Spleen (tissue), 11 donors: ENCODE results near the gene C1orf226. TPM values are rescaled to one million over a fixed set of nuclear protein-coding genes. Genes with fewer than 3 reads are reported as not detected.

Experiments used
- DNase-seq: peaks from one replicate; pipeline ENCODE4 v3.0.0-alpha.2; 2020
- H3K27ac ChIP-seq, 8 donors: fragments of 200-600 bp; sonication (generic) in 7 of 8; 1 replicate in 4 of 8; 2 replicates in 4 of 8; pipeline versions ENCODE4 v1.5.0 to v1.8.0; 2016 to 2021; ENCODE audit warnings: inconsistent platforms in 4 of 8, mild to moderate bottlenecking in 4 of 8, moderate library complexity in 1 of 8
- H3K27me3 ChIP-seq, 7 donors: fragments of 200-600 bp; sonication (generic) in 6 of 7; replicated peaks in 1 of 7; 1 replicate in 4 of 7; 2 replicates in 3 of 7; pipeline versions ENCODE4 v1.5.0 to v1.8.0; 2016 to 2021; ENCODE audit warnings: inconsistent platforms in 3 of 7, mild to moderate bottlenecking in 1 of 7
- H3K36me3 ChIP-seq, 6 donors: fragments of 200-600 bp; sonication (generic) in 5 of 6; 1 replicate in 4 of 6; 2 replicates in 2 of 6; pipeline versions ENCODE4 v1.5.0 to v1.8.0; 2016 to 2021; ENCODE audit warnings: inconsistent platforms in 2 of 6
- H3K4me1 ChIP-seq, 6 donors: fragments of 200-600 bp; sonication (generic) in 5 of 6; 1 replicate in 3 of 6; 2 replicates in 3 of 6; pipeline versions ENCODE4 v1.5.0 to v1.8.0; 2016 to 2021; ENCODE audit warnings: inconsistent platforms in 3 of 6
- H3K4me3 ChIP-seq, 8 donors: fragments of 200-600 bp; sonication (generic) in 7 of 8; 1 replicate in 4 of 8; 2 replicates in 4 of 8; pipeline versions ENCODE4 v1.5.0 to v1.8.0; 2016 to 2021; ENCODE audit warnings: inconsistent platforms in 4 of 8, mild to moderate bottlenecking in 4 of 8, moderate library complexity in 2 of 8
- H3K9me3 ChIP-seq, 8 donors: fragments of 200-600 bp; sonication (generic) in 7 of 8; 1 replicate in 4 of 8; 2 replicates in 4 of 8; pipeline versions ENCODE4 v1.5.0 to v1.8.0; 2016 to 2021; ENCODE audit warnings: inconsistent platforms in 4 of 8
- CTCF ChIP-seq, 11 experiments: fragments of 200-600 bp in 7 of 11; fragments of 450-650 bp in 4 of 11; sonication (generic) in 4 of 11; IDR thresholded peaks in 8 of 11; conservative IDR thresholded peaks in 3 of 11; 1 replicate in 7 of 11; 2 replicates in 4 of 11; pipeline versions ENCODE4 v1.4.0 to v1.8.0; 2016 to 2021; ENCODE audit warnings: antibody characterized with exemption in 11 of 11, inconsistent platforms in 4 of 11, mild to moderate bottlenecking in 1 of 11
- POLR2A ChIP-seq, 3 donors: fragments of 450-650 bp; IDR thresholded peaks; one replicate each; pipeline ENCODE4 v1.5.1; 2017; ENCODE audit warnings: antibody characterized with exemption in 3 of 3, mild to moderate bottlenecking in 1 of 3
- POLR2AphosphoS5 ChIP-seq, 3 donors: sonication (generic); formaldehyde crosslinking; IDR thresholded peaks; one replicate each; pipeline ENCODE4 v1.5.1; 2017; ENCODE audit warnings: antibody characterized with exemption in 3 of 3
- WGBS, 5 donors: extraction: QIAGEN DNeasy Blood & Tissue Kit in 3 of 5; methylation state at CpG; one replicate each; pipeline versions ENCODE4 v1.1.5 to v1.1.7; 2013 to 2018; 5-methylcytosine and 5-hydroxymethylcytosine counted together
- intact Hi-C: fragments of 100-400 bp; cut with DNase I; formaldehyde crosslinking; loops from one replicate; pipeline ENCODE4 v1.15.0; 2023; ENCODE audit warnings: low total_unique reads
- polyA plus RNA-seq, 3 donors: library from polyadenylated mRNA; stranded (reverse); fragments of 200-250 nt; gene quantifications; one replicate each; pipeline ENCODE4 v1.2.1, GENCODE V29; 2013
- total RNA-seq, 7 donors: library from RNA; depleted of rRNA in 3 of 7; stranded (reverse); fragments of >200 nt in 3 of 7; fragmentation: NEBNext Ultra II Directional in 4 of 7; extraction: Animal tissue kit (Norgen Biotek cat#: 25700) in 4 of 7; gene quantifications; one replicate each; pipeline versions ENCODE4 v1.1.0 to v1.2.1, GENCODE V29; 2016 to 2021
- donor health status: healthy with polysubstance abuse.
- donor health status: DM: no; HTN: no; CAD: no; lungs with moderate emphysema.
- donor health status: DM: no; HTN: no; CAD: no.
- donor health status: Bipolar disorder and iron deficiency.
- donor health status: healthy.
- donor health status: DM: no; HTN: no; CAD: no.
- donor health status: DM: yes; HTN: yes; CAD: no.

Gene C1orf226
- total and polyA plus RNA-seq, 10 donors: 0.09 to 2.4 (median 1.0) TPM

DNA sequence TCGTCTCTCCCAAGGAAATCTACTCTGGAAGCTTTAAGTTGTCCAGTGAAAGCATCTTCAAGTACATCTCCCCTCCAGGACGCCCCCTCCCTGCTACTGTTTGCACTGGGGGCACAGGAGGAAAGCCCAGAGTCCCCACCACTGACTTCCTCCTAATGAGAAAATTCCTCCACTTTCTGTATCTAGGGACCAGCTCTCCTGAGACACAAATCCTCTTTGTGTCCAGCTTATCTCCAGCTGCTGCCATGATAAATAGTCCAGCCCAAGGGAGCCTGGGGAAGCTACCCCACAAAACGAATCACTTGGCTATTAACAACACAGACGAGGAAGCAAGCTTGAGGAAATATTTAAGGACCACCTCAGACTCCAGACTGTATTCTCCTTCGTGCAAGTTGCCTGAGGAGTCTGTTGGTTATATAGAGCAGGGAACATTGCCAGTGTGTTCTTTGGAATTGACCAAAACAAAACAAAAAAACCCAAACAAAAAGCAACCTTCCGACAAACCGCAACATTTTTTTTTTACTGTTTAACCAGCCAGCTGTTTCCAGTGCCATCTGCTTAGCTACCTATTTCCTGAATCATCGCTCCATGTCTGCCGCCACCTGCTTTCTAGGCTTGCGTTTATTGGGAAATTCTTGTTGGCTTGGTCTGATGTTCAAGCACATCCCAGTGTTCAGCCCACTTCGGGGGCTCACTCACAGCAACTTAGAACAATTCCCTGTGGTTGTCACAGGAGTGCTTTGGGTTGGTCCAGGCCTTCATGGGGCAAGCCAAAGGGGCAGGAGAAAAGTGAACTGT lies 7.7 kb downstream of the C1orf226 start:
- Histone ChIP-seq H3K9me3 (no peaks in the 10 kb centered on the region), H3K27ac (no peak overlapping the region), H3K27me3 (peaks cover 0 to 10% (median 0%) of the 10 kb centered on the region in 7 donors), H3K36me3 (no peaks in the 10 kb centered on the region), H3K4me3 (no peak overlapping the region), H3K4me1 (peaks cover 0 to 18% (median 0%) of the 10 kb centered on the region in 6 donors)
- TF ChIP-seq CTCF (IDR thresholded peaks at IDR 0.05 in 8 of 11, conservative IDR thresholded peaks at IDR 0.05 in 3 of 11): no peak
- no peak for TF ChIP-seq POLR2AphosphoS5 (IDR thresholded peaks at IDR 0.05)
- no peak for TF ChIP-seq POLR2A (IDR thresholded peaks at IDR 0.05)
- DNase-seq: no peak
- intact Hi-C loops: no loop called here
- WGBS, 5 donors: 32 to 49% (median 35%) methylated on average over 11 of the region's 11 CpGs

DNA sequence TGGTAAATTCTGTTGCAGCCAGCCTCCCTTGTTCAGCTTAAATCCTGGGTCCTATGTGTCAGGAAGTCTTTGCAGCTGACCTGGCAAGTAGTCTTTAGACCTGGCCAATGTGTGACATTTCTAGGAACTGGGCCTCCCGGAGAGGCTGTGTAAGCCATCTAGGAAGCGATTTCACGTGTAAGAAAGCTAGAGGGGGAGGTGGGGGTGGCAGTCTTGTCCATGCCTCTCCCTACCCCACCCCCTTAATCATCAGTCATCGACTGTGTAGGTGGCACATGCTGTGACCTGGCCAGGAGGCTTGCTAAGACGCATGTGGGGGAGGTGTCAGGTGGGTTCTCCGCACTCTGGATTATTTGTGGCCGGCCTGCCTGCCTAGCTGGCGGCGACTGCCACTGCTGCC lies 8.4 kb downstream of the C1orf226 start:
- Histone ChIP-seq H3K27ac (no peak overlapping the region), H3K4me3 (no peak overlapping the region), H3K27me3 (peaks cover 0 to 14% (median 0%) of the 10 kb centered on the region in 7 donors), H3K36me3 (no peaks in the 10 kb centered on the region), H3K4me1 (peaks cover 0 to 18% (median 0%) of the 10 kb centered on the region in 6 donors), H3K9me3 (no peaks in the 10 kb centered on the region)
- WGBS, 5 donors: 71 to 82% (median 79%) methylated on average over 9 of the region's 9 CpGs
- DNase-seq: no peak
- intact Hi-C loops: no loop called here
- TF ChIP-seq POLR2A (IDR thresholded peaks at IDR 0.05) (no peak), CTCF (IDR thresholded peaks at IDR 0.05 in 8 of 11, conservative IDR thresholded peaks at IDR 0.05 in 3 of 11) (no peak), POLR2AphosphoS5 (IDR thresholded peaks at IDR 0.05) (no peak)

DNA sequence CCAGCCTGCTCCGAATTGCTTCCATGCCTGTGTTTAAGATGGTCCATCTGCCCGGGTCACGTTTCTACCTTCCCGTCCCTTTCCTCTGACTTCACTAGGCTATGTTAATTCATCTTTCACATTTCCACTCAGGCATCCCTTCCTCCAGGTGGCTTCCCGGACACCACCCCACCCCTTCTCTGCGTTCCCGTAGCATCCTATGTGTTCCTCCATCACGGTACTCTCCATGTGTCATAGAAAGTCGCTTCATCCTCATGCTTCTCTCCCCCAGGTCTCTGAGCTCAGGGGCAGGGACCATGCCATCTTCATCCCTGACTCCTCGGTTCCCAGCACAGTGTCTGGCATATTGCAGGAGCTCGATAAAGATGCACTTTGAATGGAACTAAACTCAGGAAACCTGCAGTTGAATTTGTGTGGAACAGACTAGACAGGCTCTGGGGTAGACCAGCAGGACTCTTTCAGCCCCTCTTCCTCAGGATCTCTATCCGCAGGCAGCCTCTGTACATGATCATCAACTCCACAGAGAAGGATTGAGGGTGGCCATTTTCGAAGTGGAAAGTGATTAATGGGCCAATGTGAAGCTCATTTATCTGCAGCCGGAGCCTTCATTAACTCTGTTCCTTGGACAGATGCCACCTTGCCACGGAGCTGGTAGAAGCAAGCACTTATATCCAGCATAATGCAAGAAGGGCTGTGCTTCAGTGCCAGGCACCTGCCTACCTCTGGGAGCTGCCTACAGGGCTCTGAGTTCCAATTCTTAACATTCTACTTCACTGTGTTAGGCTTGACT lies 9.1 kb downstream of the C1orf226 start:
- no peak for TF ChIP-seq POLR2A (IDR thresholded peaks at IDR 0.05)
- no peak for TF ChIP-seq POLR2AphosphoS5 (IDR thresholded peaks at IDR 0.05)
- TF ChIP-seq CTCF (IDR thresholded peaks at IDR 0.05 in 8 of 11, conservative IDR thresholded peaks at IDR 0.05 in 3 of 11): no peak
- peaks cover 0 to 18% (median 0%) of the 10 kb centered on the region in 6 donors for H3K4me1 ChIP-seq
- H3K27me3 ChIP-seq: peaks cover 0 to 15% (median 0%) of the 10 kb centered on the region in 7 donors
- WGBS, 5 donors: 72 to 80% (median 79%) methylated on average over 15 of the region's 15 CpGs
- intact Hi-C loops: no loop called here
- no peak overlapping the region for H3K27ac ChIP-seq
- DNase-seq: no peak
- H3K9me3 ChIP-seq: no peaks in the 10 kb centered on the region
- no peak overlapping the region for H3K4me3 ChIP-seq
- no peaks in the 10 kb centered on the region for H3K36me3 ChIP-seq
